ENCODE measurements around the gene TBC1D14.

GRCh38 chr4:6888506-6889071 is 21.0 kb upstream of the TBC1D14 start:
- no peak for TF ChIP-seq CTCF (IDR thresholded peaks at IDR 0.05; ENCODE audit: poor library complexity)
- TF ChIP-seq EZH2 (IDR thresholded peaks at IDR 0.05; ENCODE audit: borderline replicate concordance), result no peak
- no peak for TF ChIP-seq EZH2phosphoT487 (IDR thresholded peaks at IDR 0.05; ENCODE audit: low read depth, severe bottlenecking, unreplicated experiment)
